C1 segment of cervical spinal cord (tissue), 14 donors: ENCODE measurements around the gene CLHC1.
"Not testable (repeated sequence)": the region's sequence is repeated elsewhere in the genome, so short reads cannot be mapped to it uniquely, and the experiment has no call there.

Experiments
- DNase-seq, 14 donors: peaks; one replicate each; lab custom pipeline; 2025; lab: John Stamatoyannopoulos, UW

CLHC1 gene

GRCh38 chr2:55232084-55232862 lies at the start of gene CLHC1, which contains the start of gene RPS27A:
Gene CLHC1 (minus strand): TSS chr2:55232293. CDS start chr2:55222411, 9,882 bp downstream.
Gene RPS27A (plus strand): TSS chr2:55232688. CDS start chr2:55232825, 137 bp downstream.
- peak; percentile 51 to 97 (median 86) for DNase-seq

- DNase-seq: not testable (repeated sequence)
These were observed 48.9 kb upstream of the CLHC1 start for GRCh38 chr2:55280851-55281546.

GRCh38 chr2:55279859-55280424 lies 47.8 kb upstream of the CLHC1 start:
- not testable (repeated sequence) for DNase-seq

GRCh38 chr2:55279214-55279835 lies 47.2 kb upstream of the CLHC1 start:
- not testable (repeated sequence) for DNase-seq

- no peak for DNase-seq
These were observed 45.2 kb upstream of the CLHC1 start for GRCh38 chr2:55277310-55277709.

- DNase-seq: not testable (repeated sequence)
These were observed 42.3 kb upstream of the CLHC1 start for GRCh38 chr2:55274346-55274745.

- DNase-seq: no peak
These were observed 37.5 kb upstream of the CLHC1 start for GRCh38 chr2:55269645-55269990.

- peak; percentile 42 to 95 (median 86) for DNase-seq
These were observed 37.0 kb upstream of the CLHC1 start, which contains the start of gene MTIF2 for GRCh38 chr2:55268907-55269644. Gene MTIF2 (minus strand): TSS chr2:55269231. CDS start chr2:55263858, 5,373 bp downstream.

- no peak for DNase-seq
These were observed 36.3 kb upstream of the CLHC1 start for GRCh38 chr2:55268288-55268906.

- DNase-seq: not testable (repeated sequence)
These were observed 27.5 kb upstream of the CLHC1 start for GRCh38 chr2:55259586-55259985.

GRCh38 chr2:55252832-55253231 lies 20.7 kb upstream of the CLHC1 start:
- DNase-seq: no peak

GRCh38 chr2:55247025-55247424 lies 14.9 kb upstream of the CLHC1 start:
- DNase-seq: no peak

- DNase-seq: no peak
These were observed 13.3 kb upstream of the CLHC1 start for GRCh38 chr2:55245411-55245810.

GRCh38 chr2:55242617-55243016 lies 10.5 kb upstream of the CLHC1 start:
- DNase-seq: no peak

GRCh38 chr2:55241582-55241981 lies 9.5 kb upstream of the CLHC1 start:
- DNase-seq: not testable (repeated sequence)

- DNase-seq: no peak
These were observed 7.6 kb upstream of the CLHC1 start for GRCh38 chr2:55239656-55240222.

GRCh38 chr2:55236992-55237543 lies 5.0 kb upstream of the CLHC1 start:
- no peak for DNase-seq

- no peak for DNase-seq
These were observed 3.8 kb upstream of the CLHC1 start for GRCh38 chr2:55235724-55236538.

- DNase-seq: no peak
These were observed 1.5 kb upstream of the CLHC1 start for GRCh38 chr2:55233658-55233940.
